Ureter (tissue), 1 donor: Measurements from ENCODE around the gene MBTPS2. TPM values are rescaled to one million over a fixed set of nuclear protein-coding genes. Genes with fewer than 3 reads are reported as not detected.
"Not testable (repeated sequence)": the region's sequence is repeated elsewhere in the genome, so short reads cannot be mapped to it uniquely, and the experiment has no call there.

Experiments used
- DNase-seq: peaks from one replicate; pipeline ENCODE4 v3.0.0-alpha.2; 2020; ENCODE audit warnings: low spot score
- total RNA-seq: library from RNA; stranded (reverse); gene quantifications from one replicate; pipeline ENCODE4 v1.2.4, GENCODE V29; 2023
- donor health status: DM: yes; HTN: yes; CAD: no.

Gene MBTPS2
- total RNA-seq, 1 donor from 2014 or later: 16.9 TPM

DNA sequence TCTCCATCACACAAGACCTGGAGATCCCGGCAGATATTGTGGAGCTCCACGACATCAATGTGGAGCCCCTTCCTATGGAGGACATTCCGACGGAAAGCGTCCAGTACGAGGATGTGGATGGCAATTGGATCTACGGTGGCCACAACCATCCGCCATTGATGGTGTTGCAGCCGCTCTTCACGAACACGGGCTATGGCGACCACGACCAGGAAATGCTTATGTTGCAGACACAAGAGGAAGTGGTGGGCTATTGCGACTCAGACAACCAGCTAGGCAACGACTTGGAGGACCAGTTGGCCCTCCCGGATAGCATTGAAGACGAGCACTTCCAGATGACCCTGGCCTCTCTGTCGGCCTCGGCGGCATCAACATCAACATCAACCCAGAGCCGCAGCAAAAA is 17.1 kb downstream of the MBTPS2 start:
- DNase-seq: no peak

DNA sequence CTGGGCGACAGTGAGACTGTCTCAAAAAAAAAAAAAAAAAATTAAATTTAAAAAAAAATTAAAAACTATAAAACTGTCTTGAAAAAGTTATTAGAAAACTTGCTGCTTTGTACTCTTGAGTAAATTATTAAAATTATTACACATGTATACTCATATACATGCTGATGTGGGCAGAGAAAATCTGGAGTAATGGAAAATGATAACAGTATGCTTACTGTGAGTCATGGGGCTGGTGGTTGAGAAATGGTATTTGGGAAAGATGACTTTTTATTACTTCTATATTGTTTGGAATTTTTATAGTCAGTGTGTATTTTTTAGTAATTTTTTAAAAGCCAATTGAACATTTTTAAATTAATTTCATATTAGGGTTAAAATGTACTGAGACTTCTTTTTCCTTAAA is 23.8 kb downstream of the MBTPS2 start:
- no peak for DNase-seq

DNA sequence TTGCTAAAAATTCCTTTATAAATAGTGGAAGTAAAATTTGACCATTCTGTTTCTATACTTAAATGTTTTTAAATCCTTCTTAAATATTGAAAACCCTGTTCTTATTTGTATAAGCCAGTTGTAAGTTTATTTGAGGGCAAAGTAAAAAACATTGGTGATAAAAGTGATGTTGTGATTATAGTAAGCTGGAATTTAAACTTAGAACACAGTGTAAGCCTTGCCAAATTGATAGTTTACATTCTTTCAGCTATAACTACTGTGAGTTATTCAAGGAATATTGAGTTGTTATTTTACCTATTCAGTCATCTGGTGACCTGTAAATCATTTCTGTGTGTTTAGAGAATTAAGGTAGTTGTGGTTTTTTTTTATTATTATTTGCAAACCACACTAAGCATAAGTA is 26.0 kb downstream of the MBTPS2 start:
- no peak for DNase-seq

DNA sequence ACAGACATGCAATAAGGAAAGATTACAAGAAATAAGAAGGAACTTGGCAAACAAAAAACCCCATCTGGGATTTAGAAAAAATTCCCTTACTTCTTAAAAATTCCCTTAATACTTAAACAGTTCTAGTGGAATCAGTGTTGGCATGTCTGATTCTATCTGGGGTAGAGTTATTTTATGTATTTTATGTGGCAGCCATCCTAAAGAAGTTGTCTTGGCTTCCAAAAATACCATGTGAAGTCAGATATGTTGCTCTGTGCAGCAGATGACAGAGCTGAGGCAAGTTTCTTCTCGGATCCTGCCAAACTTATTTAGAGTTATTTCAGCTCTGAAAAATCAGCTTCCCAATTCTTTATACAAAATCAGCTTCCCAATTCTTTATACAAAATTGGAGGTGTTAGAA is 31.1 kb downstream of the MBTPS2 start:
- no peak for DNase-seq

DNA sequence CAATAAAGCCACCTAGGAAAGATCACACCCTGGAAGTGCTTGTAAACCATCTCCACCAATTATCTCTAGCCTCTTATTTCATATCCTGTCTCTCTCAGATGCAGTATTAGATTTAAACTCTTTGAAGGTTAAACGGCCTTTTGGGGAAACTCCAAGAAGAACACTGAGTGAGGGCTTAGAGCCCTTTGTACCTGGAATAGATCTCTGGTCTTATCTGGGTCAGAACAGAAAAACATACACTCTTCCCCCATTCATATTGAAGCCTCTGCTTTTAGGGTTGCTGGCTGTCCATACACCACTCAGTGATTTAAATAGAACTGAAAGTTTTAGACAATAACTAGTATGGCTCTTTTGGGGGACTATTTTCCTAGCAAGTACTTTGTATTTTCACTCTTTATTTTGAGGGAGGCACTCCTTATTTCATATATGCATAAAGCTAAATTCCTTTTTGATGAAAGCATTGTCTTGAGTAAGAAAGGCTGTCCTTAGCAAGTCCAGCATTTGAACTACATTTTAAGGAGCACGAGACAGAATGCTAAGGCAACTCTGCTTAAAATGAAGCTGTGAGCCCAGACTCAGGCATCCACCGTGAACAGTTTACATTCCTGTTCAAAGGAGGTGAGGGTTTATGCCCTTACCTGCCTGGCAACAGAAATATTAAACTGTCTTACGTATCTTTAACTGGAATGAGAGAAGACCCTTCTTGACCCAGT is 33.8 kb downstream of the MBTPS2 start:
- no peak for DNase-seq

DNA sequence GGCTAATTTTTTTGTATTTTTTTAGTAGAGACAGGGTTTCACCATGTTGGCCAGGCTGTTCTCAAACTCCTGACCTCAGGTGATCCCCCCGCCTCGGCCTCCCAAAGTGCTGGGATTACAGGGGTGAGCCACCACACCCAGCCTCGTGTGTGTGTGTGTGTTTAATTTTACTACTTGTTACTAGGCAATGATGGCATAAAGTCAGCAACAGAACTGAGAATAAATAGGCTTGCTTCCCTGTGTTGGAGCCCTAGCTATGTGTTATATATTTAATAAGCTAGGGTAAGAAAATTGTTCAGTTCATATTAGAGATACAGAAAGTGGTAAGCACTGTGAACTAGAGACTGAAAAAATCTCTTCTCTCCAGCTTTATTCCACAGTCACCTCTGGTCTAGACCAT is 34.8 kb downstream of the MBTPS2 start:
- DNase-seq: not testable (repeated sequence)

DNA sequence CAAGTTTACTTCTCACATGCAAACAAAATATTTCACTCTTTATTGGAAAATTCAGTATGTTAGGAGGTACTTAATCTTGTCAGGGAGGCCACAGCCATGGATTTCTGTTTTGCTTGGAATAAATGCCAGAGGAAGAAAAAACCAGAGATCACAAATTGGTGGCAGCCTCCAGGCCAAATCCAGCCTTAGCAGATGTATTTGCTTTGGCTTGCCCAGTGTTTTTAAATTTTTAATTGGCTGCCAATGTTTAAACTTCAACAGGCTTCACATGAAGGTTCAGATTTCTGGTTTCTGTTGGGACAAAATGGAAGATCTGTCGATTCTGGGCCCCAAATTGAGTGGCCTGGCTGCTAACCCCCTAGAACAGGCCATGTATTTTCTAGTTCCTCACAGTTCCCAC is 35.6 kb downstream of the MBTPS2 start:
- DNase-seq: no peak

DNA sequence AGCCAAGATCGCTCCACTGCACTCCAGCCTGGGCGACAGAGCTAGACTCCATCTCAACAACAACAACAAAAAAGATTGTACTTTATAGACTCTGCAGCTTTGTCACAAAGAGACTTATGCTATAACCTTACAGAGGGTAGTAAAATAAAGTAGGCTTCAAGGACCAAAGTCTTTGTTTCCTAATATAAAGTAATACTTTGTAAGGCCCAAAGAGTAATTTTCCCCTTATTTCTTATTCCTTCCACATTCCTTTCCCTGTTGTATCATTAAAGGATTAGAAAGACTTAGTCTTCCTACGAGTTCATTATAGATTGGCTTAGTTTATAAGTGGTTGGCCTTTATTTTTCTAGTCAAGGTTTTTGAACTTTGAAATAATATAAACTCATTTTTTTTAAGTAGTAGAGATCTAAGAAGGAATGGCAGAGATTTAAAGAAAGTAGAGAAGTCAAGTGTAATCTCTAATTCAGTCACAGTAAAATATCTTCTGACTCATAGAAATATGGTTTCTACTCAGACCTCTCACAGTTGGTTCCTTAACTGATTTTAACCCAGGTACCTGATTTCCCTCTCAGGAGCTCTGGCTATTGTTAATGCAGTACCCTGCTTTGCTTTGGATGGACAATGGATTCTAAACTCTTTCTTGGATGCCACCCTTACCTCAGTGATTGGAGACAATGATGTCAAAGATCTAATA is 42.6 kb downstream of the MBTPS2 start:
- DNase-seq: no peak

DNA sequence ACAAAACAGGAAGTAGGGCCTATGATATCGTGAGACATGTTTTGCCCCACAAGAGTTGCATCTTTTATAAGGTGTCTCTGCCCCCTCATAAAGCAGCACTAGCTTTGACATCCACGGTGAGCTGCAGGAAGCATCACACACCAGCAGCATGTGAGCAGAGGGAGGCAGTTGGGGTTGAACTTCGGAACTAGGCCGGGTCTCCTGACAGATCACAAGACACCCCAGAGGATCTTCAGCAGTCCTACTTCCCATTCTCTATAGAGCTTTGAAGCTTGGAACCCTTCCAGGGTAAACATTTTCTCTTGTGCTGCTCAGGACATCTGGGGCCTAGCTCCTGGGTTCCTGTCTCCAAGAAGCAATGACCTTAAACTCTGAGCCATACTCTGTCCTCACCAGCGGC is 43.8 kb downstream of the MBTPS2 start:
- no peak for DNase-seq

DNA sequence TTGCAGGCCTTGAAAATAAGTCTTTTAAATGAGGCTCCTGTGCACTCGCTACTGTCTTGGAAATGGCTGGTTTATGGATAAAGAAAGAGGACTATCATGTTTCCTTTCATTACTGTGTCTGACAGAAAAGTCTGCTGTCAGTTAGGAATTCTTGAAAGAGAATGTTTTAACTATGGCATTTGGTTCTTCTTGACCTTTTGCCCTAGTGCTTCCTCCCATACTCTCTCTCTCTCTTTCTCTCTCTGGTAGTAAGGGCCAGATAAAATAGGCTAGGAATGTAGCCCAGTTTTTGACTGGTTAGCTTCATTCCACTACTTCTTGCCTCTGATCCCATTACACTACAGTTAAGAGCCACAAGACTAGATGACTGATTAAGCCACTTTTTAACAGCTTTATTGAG is 46.2 kb downstream of the MBTPS2 start:
- no peak for DNase-seq

DNA sequence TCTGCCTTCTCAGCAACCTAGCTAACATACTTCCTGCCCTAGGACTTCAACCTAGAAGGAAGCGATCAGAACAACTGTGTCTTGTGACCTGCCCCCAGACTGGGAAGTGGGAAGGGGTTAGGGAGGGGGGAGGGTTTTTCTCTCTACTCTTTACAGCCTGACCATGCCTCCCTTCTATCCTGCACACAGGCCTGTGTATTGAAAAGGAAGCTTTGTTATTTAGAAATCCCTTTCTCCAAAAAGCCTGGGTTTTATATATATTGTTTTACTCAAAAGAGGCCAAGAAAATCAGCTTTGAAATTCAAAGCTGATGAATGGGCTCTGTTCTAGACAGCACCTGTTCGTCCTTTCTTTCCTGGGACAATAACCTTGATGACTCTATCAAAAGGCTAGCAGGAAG is 65.9 kb downstream of the MBTPS2 start:
- no peak for DNase-seq

DNA sequence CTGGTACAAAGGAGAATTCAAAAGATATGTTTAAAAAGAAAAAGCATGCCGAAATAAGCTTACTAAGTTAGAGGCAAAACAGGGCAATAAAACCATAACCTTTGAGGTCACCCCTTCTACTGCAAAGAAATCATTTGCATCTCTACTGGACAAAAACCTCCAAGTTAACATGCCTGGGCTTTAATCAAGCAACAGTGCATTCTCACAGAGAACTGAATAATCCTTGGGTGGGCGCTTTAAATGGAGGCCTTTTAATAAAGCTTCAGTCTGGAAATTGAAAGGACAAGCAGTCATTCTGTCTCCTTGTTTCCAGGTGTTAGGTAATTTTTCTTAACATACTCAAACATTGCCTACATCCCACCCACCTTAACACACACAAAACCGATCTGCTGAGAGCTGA is 66.5 kb downstream of the MBTPS2 start:
- no peak for DNase-seq

DNA sequence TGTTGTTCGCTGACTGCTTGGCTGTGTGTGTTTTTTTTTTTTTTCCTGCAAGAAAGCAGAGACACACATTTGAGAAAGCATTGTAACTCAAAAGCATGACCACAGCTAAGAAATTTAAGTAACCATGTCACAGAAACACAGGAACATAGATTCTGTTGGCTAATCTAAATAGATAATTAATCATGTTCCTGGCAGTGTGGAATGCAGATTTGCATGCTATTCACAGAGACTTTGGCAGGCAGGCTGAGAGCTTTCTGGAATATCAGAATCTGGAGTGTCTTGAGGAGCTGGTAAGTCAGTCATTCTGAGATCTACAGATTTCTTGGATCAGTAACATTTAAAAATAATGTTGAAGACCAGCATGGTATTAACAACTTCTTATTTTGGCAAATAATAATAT is 67.8 kb downstream of the MBTPS2 start:
- no peak for DNase-seq

DNA sequence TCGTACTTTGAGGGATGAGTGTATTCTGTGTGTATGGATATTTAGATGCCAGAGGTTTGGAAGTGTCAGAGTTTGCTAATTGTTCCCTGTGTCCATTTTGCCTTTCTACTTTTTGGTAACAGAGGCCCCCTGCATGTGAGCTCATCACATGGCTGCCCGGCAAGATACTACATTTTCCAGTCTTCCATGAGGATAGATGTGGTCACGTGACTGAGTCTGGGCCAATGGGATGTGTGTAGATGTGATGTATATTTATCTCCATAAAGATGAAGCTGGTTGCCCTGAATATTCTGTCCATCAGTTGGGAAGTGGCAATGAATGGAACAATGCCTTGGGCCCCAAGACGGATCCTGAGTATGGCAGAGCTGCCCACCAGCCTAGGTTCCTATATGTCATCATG is 72.1 kb downstream of the MBTPS2 start:
- DNase-seq: no peak

DNA sequence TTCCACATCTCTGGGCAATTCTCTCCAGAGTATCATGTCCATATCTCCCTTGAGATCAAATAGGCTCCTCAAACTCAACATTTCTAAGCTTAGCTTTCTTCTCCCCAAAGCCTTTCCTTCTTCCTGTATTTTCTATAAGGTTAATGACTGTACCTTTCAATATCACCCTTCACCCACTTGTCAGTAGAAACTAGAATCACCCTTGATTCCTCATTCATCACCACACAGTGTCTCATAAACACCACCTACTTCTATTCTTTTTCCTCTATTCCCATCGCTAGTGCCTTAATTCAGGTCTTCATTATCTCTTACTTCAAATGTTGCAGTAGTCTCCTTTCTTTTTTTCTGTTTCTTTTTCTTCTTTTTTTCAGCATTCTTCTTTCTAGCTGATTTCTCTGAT is 72.8 kb downstream of the MBTPS2 start:
- DNase-seq: no peak

DNA sequence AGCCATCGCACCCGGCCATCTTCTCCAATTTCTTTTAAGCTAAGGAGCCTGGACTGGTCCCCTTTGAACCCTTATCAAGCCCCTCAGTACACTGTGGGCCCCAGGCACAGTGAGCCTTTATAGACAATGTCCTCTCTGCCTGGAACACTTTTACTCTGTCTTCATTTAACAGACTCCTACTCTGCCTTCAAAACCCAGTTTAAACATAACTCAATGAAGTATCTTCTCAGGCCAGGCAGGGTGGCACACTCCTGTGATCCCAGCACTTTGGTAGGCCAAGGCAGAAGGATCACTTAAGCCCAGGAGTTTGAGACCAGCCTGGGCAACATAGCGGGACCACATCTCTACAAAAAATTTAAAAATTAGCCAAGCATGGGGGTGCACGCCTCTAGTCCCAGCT is 73.6 kb downstream of the MBTPS2 start:
- DNase-seq: no peak

DNA sequence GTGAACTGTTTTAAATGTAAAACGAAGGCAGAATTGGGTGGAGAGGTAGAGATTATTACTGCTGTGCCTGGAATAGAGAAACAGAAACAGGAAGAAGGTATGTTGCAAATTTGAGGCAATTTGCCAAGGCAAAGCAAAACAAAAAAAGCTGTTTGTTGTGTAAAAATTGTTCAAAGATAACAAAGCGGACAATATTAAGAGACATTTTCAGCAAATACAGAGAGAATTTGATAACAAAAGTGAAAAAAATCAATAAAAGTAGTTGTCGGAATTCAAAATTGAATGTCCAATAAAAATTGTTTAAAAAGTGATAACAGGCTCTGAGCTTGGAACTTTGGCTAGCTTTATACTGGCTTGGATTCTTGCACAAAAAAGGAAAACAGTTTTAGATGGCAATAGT is 86.7 kb downstream of the MBTPS2 start:
- no peak for DNase-seq

DNA sequence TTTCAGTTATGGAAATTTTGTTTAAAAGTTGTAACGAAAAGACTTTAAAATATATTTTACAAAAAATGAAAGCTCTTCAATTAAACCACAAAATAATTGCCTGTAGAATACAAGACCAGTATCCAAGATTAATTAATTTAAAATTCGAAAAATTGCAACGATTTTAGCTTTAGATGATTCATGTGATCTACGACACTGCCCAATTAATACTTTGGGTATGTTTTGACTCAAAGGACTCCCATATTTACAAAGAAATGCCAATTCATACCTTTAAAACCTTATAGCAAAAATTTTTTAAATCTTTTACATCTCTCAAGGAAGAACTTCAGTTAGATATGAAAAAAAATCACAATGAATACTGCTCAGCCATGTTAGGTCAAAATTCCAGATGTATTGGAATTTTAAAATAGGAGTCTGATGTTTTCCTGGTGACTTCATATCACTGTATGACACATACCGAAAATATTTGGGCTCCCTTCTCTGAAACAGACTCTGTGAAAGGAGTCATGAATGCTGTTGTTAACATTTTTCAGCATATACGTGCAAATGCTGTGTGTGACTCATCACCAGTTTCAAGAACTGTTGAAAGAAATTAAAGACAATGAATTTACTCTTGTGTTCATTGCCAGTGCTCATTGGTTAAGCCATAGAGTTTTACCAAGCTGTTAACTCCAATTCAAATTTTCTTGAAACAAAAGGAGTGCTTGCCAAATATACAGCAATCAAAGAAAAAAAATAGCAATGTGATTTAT is 87.3 kb downstream of the MBTPS2 start:
- no peak for DNase-seq

DNA sequence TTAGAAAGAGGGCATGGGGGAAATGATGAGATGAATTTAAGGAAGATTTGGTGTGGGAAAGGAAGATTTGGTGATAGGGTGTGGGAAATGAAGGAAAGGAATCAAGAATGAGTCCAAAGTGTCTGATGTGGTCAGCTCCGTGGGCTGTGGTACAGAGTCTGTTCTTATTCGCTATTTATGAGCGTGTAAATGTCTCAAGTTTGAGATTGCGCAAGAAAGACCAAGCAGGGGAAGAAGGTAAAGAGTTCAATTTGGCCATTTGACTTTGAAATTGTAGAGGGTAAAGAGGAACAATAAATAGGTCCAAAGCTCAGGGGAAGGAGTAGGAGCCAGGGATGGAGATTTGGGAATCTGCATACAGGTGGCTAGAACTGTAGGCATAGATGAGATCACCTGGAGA is 89.8 kb downstream of the MBTPS2 start:
- DNase-seq: no peak

DNA sequence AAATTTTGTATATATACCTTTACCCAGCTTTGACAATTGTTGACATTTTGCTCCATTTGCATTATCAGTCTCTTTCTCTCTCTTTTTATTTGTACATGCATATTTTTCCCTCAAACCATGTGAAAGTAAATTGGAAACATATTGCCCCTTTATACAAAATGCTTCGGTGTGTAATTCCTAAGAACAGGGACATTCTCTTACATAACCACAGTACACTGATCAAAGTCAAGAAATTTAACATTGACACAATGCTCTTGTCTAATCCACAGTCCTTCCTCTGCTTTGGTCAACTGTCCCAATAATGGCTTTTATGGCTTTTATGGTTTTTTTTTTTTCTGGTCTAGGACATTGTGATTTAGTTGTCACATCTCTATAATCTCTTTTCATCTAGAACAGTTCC is 91.6 kb downstream of the MBTPS2 start:
- DNase-seq: no peak

DNA sequence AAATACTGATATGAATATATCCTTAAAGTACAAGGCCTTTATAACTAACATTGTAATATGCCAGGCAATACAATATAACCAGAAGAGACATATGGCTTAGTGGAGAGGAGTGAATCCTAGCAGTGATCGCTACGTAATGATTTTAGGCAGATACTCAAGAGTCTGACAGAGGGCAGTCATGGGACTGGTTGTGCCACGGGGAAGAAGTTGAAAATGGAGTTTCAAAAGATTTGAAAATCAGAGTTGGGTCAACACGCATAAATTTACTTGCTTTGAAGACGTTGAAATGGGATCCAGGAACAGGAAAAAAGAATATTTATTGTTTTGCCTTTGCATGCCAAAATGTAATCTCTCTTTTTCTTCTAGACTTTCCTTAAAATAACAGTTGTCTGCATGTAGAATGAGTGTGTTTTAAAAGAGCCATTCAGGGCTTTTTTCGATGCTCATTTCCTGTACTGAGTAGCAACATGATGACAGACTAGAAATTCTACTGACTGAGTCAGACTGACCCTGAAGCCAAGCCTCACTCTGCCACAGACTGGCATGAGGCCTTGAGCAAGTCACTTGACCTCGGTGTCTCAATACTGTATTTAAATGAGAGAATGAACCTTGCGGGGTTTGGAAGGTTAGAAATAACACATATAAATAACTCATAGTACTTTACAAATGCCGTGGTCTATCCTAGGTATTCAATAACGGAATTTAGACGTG is 93.0 kb downstream of the MBTPS2 start:
- no peak for DNase-seq

DNA sequence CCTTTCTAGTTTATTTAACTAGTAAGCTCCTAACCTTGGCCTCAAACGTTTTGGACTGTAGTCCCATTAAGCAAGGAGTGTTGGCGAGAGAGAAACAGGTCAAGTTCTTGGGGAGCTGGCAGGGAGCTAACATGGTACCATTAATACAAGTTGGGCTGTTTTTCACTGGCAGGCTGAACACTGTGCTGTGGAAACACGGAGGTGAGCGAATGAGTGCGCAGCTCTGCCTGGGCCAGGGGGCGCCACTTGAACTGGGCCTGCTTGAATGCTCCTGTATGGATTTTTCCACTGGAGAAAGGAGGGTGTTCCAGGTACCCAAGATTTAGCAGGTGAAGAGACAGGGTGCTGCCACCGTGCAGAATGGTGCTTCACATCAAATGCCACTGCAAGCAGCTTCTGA is 93.7 kb downstream of the MBTPS2 start:
- no peak for DNase-seq
